Pericardium fibroblast (primary cell): ENCODE measurements around the gene RBBP8NL. TPM values are rescaled to one million over a fixed set of nuclear protein-coding genes. Genes with fewer than 3 reads are reported as not detected.

ENCODE experiments used
- total RNA-seq: library from RNA; depleted of rRNA; stranded (reverse); fragments of >200 nt; gene quantifications from 2 replicates; pipeline ENCODE4 v1.2.3, GENCODE V29; 2015

RBBP8NL gene
- total RNA-seq, result not detected in 2 replicates

GRCh38 chr20:62427172-62428001, at the start of gene RBBP8NL:
TSS of gene RBBP8NL (minus strand) at chr20:62427539. CDS start at chr20:62419647, 7,892 bp downstream.

GRCh38 chr20:62475772-62476055, 48.4 kb upstream of the RBBP8NL start, which contains the start of gene GATA5:
TSS of gene GATA5 (minus strand) at chr20:62475995. CDS start at chr20:62475521, 474 bp downstream.

GRCh38 chr20:62407221-62407992, 19.9 kb downstream of the RBBP8NL start, which contains the start of gene CABLES2:
TSS of gene CABLES2 (minus strand) at chr20:62407285. CDS start at chr20:62407276, 9 bp downstream.

GRCh38 chr20:62386383-62387218, 40.7 kb downstream of the RBBP8NL start, which contains the start of gene RPS21:
TSS of gene RPS21 (plus strand) at chr20:62387103. CDS start at chr20:62387339, 236 bp downstream.

GRCh38 chr20:62367136-62367632, 60.2 kb downstream of the RBBP8NL start, which contains the start of gene LAMA5:
TSS of gene LAMA5 (minus strand) at chr20:62367312. CDS start at chr20:62367245, 67 bp downstream.

Other genes with a start within 250 kb of the RBBP8NL start
- gene MTG2, start 244.5 kb downstream of the RBBP8NL start, total RNA-seq, result 22.8 and 23.6 TPM in 2 replicates
- not detected in 2 replicates for gene HRH3, start 207.3 kb downstream of the RBBP8NL start, total RNA-seq
- gene OSBPL2, start 189.0 kb downstream of the RBBP8NL start, total RNA-seq, result 15.0 and 18.2 TPM in 2 replicates
- 101 and 124 TPM in 2 replicates for gene ADRM1, start 124.5 kb downstream of the RBBP8NL start, total RNA-seq
- 41.1 and 63.5 TPM in 2 replicates for gene LAMA5, start 60.2 kb downstream of the RBBP8NL start, total RNA-seq
- gene RPS21, start 40.4 kb downstream of the RBBP8NL start, total RNA-seq, result 1,647 and 2,319 TPM in 2 replicates
- 3.0 and 4.6 TPM in 2 replicates for gene CABLES2, start 20.3 kb downstream of the RBBP8NL start, total RNA-seq
- gene GATA5, start 48.5 kb upstream of the RBBP8NL start, total RNA-seq, result 0.77 and 3.6 TPM in 2 replicates
- 0.12 and 0.26 TPM in 2 replicates for gene SLCO4A1, start 215.0 kb upstream of the RBBP8NL start, total RNA-seq